HL-60 (cell line): ENCODE results near the gene FBXO48.
A peak's percentile ranks its signal among the peaks of the same experiment; 100 is the strongest.

Source experiments
- DNase-seq, 2 experiments: peaks; one replicate each; pipeline ENCODE4 v3.0.0-alpha.2; 2010 to 2020; ENCODE audit warnings: low read depth in 1 of 2, low spot score in 1 of 2
- H3K27ac ChIP-seq: fragments of 250-450 bp; sonication (Bioruptor Pico); replicated peaks from 2 replicates; pipeline ENCODE4 v1.5.1; 2020; ENCODE audit warnings: mild to moderate bottlenecking, moderate library complexity
- H3K27me3 ChIP-seq: fragments of 250-450 bp; sonication (Bioruptor Pico); 2 replicates; pipeline ENCODE4 v1.5.1; 2021; ENCODE audit warnings: mild to moderate bottlenecking, moderate library complexity; ENCODE audit not compliant: insufficient read depth, poor library complexity, severe bottlenecking
- H3K4me3 ChIP-seq: replicated peaks from 2 replicates; pipeline ENCODE4 v1.5.1; 2011; ENCODE audit warnings: mild to moderate bottlenecking, control low read depth, low read length; ENCODE audit not compliant: insufficient read depth
- GABPA ChIP-seq: IDR thresholded peaks from 2 replicates; pipeline ENCODE4 v1.6.1; 2012; ENCODE audit warnings: low read depth
- POLR2AphosphoS5 ChIP-seq: IDR thresholded peaks from 2 replicates; pipeline ENCODE4 v1.6.1; 2012; ENCODE audit warnings: low read depth
- SPI1 ChIP-seq: IDR thresholded peaks from 2 replicates; pipeline ENCODE4 v1.6.1; 2012; ENCODE audit warnings: low read depth, mild to moderate bottlenecking, borderline replicate concordance
- TF ChIP-seq, protein P1 (sequence below): IDR thresholded peaks from 2 replicates; pipeline ENCODE4 v1.6.1; 2012; ENCODE audit warnings: low read depth; ENCODE audit not compliant: insufficient replicate concordance
- TF ChIP-seq, protein P2 (sequence below): IDR thresholded peaks from one replicate; pipeline ENCODE4 v1.5.1; 2011; ENCODE audit warnings: low read length, control low read depth, inconsistent platforms; ENCODE audit not compliant: insufficient read depth

The FBXO48 gene

DNA sequence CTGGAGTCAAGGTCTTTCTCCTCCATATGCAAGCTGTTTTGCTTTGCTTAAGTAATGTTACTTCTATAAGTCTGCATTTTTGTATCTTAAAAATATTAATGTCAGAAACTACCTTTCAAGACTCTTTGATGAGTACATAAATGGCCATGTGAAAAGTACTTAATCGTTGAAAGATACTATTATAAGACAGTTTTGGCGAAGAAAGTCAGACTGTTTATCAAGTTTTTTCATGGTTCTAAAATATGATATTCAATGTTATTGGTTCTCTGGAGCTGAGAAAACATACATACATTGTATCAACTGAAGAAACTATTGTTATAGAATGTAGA, 25.1 kb downstream of the FBXO48 start:
- DNase-seq, result no peak
- H3K4me3 ChIP-seq, result no peak overlapping the region
- no peak overlapping the region for H3K27ac ChIP-seq
- TF ChIP-seq GABPA (no peak), POLR2AphosphoS5 (no peak), SPI1 (no peak)
- TF ChIP-seq, protein P1, sequence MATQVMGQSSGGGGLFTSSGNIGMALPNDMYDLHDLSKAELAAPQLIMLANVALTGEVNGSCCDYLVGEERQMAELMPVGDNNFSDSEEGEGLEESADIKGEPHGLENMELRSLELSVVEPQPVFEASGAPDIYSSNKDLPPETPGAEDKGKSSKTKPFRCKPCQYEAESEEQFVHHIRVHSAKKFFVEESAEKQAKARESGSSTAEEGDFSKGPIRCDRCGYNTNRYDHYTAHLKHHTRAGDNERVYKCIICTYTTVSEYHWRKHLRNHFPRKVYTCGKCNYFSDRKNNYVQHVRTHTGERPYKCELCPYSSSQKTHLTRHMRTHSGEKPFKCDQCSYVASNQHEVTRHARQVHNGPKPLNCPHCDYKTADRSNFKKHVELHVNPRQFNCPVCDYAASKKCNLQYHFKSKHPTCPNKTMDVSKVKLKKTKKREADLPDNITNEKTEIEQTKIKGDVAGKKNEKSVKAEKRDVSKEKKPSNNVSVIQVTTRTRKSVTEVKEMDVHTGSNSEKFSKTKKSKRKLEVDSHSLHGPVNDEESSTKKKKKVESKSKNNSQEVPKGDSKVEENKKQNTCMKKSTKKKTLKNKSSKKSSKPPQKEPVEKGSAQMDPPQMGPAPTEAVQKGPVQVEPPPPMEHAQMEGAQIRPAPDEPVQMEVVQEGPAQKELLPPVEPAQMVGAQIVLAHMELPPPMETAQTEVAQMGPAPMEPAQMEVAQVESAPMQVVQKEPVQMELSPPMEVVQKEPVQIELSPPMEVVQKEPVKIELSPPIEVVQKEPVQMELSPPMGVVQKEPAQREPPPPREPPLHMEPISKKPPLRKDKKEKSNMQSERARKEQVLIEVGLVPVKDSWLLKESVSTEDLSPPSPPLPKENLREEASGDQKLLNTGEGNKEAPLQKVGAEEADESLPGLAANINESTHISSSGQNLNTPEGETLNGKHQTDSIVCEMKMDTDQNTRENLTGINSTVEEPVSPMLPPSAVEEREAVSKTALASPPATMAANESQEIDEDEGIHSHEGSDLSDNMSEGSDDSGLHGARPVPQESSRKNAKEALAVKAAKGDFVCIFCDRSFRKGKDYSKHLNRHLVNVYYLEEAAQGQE, result no peak
- TF ChIP-seq, protein P2, sequence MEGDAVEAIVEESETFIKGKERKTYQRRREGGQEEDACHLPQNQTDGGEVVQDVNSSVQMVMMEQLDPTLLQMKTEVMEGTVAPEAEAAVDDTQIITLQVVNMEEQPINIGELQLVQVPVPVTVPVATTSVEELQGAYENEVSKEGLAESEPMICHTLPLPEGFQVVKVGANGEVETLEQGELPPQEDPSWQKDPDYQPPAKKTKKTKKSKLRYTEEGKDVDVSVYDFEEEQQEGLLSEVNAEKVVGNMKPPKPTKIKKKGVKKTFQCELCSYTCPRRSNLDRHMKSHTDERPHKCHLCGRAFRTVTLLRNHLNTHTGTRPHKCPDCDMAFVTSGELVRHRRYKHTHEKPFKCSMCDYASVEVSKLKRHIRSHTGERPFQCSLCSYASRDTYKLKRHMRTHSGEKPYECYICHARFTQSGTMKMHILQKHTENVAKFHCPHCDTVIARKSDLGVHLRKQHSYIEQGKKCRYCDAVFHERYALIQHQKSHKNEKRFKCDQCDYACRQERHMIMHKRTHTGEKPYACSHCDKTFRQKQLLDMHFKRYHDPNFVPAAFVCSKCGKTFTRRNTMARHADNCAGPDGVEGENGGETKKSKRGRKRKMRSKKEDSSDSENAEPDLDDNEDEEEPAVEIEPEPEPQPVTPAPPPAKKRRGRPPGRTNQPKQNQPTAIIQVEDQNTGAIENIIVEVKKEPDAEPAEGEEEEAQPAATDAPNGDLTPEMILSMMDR, result no peak
- no peaks in the 10 kb centered on the region for H3K27me3 ChIP-seq

DNA sequence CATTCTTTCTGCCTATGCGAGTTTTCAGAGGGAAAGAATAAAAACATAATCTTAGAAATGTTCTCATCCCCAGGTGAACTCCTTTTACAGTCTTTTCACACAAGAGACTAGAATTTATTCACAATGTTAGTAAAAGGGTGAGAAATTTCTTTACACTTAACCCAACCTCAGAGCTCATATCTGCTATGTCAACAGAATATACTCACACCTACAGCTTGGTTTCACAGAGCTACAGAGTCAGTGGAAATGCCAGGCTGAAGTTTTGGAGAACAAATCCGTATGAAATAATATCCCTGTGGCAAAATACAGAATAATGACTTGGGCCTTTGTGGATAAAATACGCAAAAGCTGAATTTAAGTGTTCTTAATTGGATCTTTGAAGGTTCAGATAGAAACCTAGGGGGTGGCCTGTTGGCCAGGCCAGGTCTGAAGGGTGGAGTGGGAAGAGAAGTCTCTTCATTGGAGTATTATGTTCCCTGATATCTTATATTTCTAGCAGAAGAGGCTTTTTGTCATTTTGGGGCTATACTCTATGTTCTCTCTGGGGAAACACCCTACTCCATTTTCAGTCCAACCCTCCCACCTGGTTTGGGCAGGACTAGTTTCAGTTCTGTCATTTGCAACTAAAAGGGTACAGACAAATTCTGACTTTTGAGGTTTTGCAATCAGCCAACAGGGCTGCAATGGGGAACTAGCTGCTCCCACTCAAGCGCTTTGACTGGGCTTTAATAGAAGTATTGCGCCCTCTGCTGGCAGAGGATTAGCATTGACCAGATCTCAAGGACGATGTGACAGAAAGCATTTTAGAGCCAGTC, 25.7 kb downstream of the FBXO48 start:
- peak; percentile 23; the same call in 1 of the 2 replicates for TF ChIP-seq POLR2AphosphoS5
- TF ChIP-seq, protein P1, result no peak
- TF ChIP-seq, protein P2, result peak; percentile 81
- no peak for TF ChIP-seq GABPA
- peak; percentile 69; the same call in 1 of the 2 replicates for TF ChIP-seq SPI1
- Histone ChIP-seq H3K27me3 (no peaks in the 10 kb centered on the region), H3K4me3 (no peak overlapping the region), H3K27ac (peak overlapping the region; percentile 44)
- DNase-seq, result peak; percentile 85 to 95

DNA sequence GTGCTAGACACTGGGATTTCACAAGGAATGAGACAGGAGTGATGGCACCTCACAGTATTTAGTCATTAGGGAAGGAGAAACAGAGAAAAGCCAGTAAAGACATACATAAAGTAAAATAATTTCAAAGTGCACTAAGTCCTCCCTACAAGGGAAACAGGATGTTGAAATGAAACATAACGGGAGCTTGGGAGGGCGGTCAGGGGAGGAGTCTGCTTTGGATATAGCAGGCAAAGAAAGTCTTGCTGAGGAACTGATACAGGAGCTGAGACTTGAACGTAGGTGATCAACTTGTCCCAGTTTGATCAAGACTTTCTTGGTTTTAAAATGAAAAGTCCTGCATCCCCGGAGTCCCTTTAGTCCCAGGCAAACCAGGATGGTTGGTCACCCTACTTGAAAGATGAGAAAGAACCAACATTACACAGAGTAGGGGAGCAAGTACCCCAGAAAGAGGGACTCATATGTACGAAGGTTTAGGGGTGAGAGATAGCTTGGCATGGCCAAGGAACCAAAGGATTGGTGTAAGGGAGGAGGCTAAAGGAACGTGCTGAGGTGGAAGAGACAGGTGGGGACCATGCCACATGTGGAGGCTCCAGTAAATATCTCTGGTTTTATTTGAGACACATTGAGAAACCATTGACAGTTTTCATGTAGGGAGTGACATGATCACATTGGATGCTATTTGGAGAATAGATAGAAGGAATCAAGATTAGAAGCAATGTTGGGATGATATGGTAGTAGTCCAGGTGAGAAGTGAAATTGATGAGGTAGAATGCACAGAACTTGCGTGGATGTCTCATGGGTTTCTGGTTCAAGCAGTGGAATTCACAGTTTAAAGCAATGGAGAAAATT, 28.4 kb downstream of the FBXO48 start:
- DNase-seq, result peak in 1 of 2 experiments; percentile 64
- peak overlapping the region; percentile 45 for H3K27ac ChIP-seq
- no peak overlapping the region for H3K4me3 ChIP-seq
- H3K27me3 ChIP-seq, result no peaks in the 10 kb centered on the region
- TF ChIP-seq POLR2AphosphoS5, result peak; percentile 62; the same call in 1 of the 2 replicates
- TF ChIP-seq SPI1, result no peak
- TF ChIP-seq, protein P2, result no peak
